Measurements from ENCODE around the gene SNX5. TPM values are rescaled to one million over a fixed set of nuclear protein-coding genes. Genes with fewer than 3 reads are reported as not detected.
A peak's percentile ranks its signal among the peaks of the same experiment; 100 is the strongest.

Gene SNX5
- total and polyA plus RNA-seq, 2 experiments from 2014 or later = 105 to 144 TPM

GRCh38 chr20:17999566-17999965 lies 31.0 kb upstream of the SNX5 start:
- no peak overlapping the region for H3K27ac ChIP-seq
- TF ChIP-seq CTCF (IDR thresholded peaks at IDR 0.05; ENCODE audit: low read depth, low read length) = no peak
- H3K4me3 ChIP-seq = no peak overlapping the region

GRCh38 chr20:17998446-17998845 lies 29.9 kb upstream of the SNX5 start:
- Histone ChIP-seq H3K36me3 (no peaks in the 10 kb centered on the region), H3K27me3 (no peaks in the 10 kb centered on the region), H3K9me3 (ENCODE audit: low read depth) (no peaks in the 10 kb centered on the region), H3K4me1 (ENCODE audit: low read depth) (no peaks in the 10 kb centered on the region), H3K27ac (no peak overlapping the region), H3K4me3 (no peak overlapping the region)
- DNase-seq (ENCODE audit: low read depth in 1 of 2, low spot score in 1 of 2) = no peak
- TF ChIP-seq CTCF (IDR thresholded peaks at IDR 0.05; ENCODE audit: low read depth, low read length) = no peak

More at GRCh38 chr20:17999566-17999965, 31.0 kb upstream of the SNX5 start:
- peaks cover 9% of the 10 kb centered on the region for H3K4me1 ChIP-seq (ENCODE audit: low read depth)
- H3K27me3 ChIP-seq = no peaks in the 10 kb centered on the region
- H3K36me3 ChIP-seq = no peaks in the 10 kb centered on the region
- no peak for DNase-seq (ENCODE audit: low read depth in 1 of 2, low spot score in 1 of 2)
- no peaks in the 10 kb centered on the region for H3K9me3 ChIP-seq (ENCODE audit: low read depth)

GRCh38 chr20:17995967-17996819 lies 27.6 kb upstream of the SNX5 start:
- H3K4me1 ChIP-seq (ENCODE audit: low read depth) = no peaks in the 10 kb centered on the region
- no peaks in the 10 kb centered on the region for H3K36me3 ChIP-seq
- no peaks in the 10 kb centered on the region for H3K27me3 ChIP-seq
- no peak overlapping the region for H3K4me3 ChIP-seq
- no peak overlapping the region for H3K27ac ChIP-seq
- DNase-seq (ENCODE audit: low read depth in 1 of 2, low spot score in 1 of 2) = peak; percentile 61 to 79
- TF ChIP-seq CTCF (IDR thresholded peaks at IDR 0.05; ENCODE audit: low read depth, low read length) = peak; percentile 98
- no peaks in the 10 kb centered on the region for H3K9me3 ChIP-seq (ENCODE audit: low read depth)

GRCh38 chr20:17993546-17993945 lies 25.0 kb upstream of the SNX5 start:
- Histone ChIP-seq H3K9me3 (ENCODE audit: low read depth) (no peaks in the 10 kb centered on the region), H3K36me3 (peaks cover 5% of the 10 kb centered on the region), H3K27me3 (no peaks in the 10 kb centered on the region), H3K4me3 (no peak overlapping the region), H3K4me1 (ENCODE audit: low read depth) (no peaks in the 10 kb centered on the region), H3K27ac (no peak overlapping the region)
- no peak for DNase-seq (ENCODE audit: low read depth in 1 of 2, low spot score in 1 of 2)
- TF ChIP-seq CTCF (IDR thresholded peaks at IDR 0.05; ENCODE audit: low read depth, low read length) = no peak

- Histone ChIP-seq H3K9me3 (ENCODE audit: low read depth) (no peaks in the 10 kb centered on the region), H3K27me3 (no peaks in the 10 kb centered on the region), H3K27ac (no peak overlapping the region), H3K4me3 (no peak overlapping the region), H3K4me1 (ENCODE audit: low read depth) (no peaks in the 10 kb centered on the region), H3K36me3 (peaks cover 9% of the 10 kb centered on the region)
- peak in 1 of 2 donors; percentile 16 for DNase-seq (ENCODE audit: low read depth in 1 of 2, low spot score in 1 of 2)
- no peak for TF ChIP-seq CTCF (IDR thresholded peaks at IDR 0.05; ENCODE audit: low read depth, low read length)
Measured at GRCh38 chr20:17992847-17993513, 24.4 kb upstream of the SNX5 start.
